Effector memory CD4-positive, alpha-beta T cell (primary cell): ENCODE results near the gene TMED10.

ENCODE experiments used
- DNase-seq, 3 donors: peaks; one replicate each; pipeline ENCODE4 v3.0.0-alpha.2; 2020
- H3K27ac ChIP-seq: 2 replicates; pipeline ENCODE4 v1.7.0; 2013; ENCODE audit warnings: mild to moderate bottlenecking, low read length, moderate library complexity; ENCODE audit not compliant: insufficient read depth, poor library complexity, severe bottlenecking
- H3K27me3 ChIP-seq: replicated peaks from 2 replicates; pipeline ENCODE4 v1.7.0; 2013; ENCODE audit warnings: mild to moderate bottlenecking, low read length; ENCODE audit not compliant: insufficient read depth, control insufficient read depth, poor library complexity, severe bottlenecking
- H3K36me3 ChIP-seq: 2 replicates; pipeline ENCODE4 v1.7.0; 2013; ENCODE audit warnings: mild to moderate bottlenecking, low read length, moderate library complexity; ENCODE audit not compliant: control insufficient read depth, insufficient read depth
- H3K4me1 ChIP-seq: 2 replicates; pipeline ENCODE4 v1.7.0; 2013; ENCODE audit warnings: low read length, mild to moderate bottlenecking; ENCODE audit not compliant: control insufficient read depth, insufficient read depth, poor library complexity, severe bottlenecking
- H3K4me3 ChIP-seq: 2 replicates; pipeline ENCODE4 v1.7.0; 2013; ENCODE audit warnings: low read length, low read depth, mild to moderate bottlenecking; ENCODE audit not compliant: insufficient read depth, poor library complexity, severe bottlenecking
- H3K9me3 ChIP-seq: 2 replicates; pipeline ENCODE4 v1.7.0; 2013; ENCODE audit warnings: mild to moderate bottlenecking, low read length, moderate library complexity; ENCODE audit not compliant: control insufficient read depth

The TMED10 gene

GRCh38 chr14:75213172-75213571 lies 36.8 kb upstream of the TMED10 start:
- Histone ChIP-seq H3K27ac (no peak overlapping the region), H3K9me3 (no peaks in the 10 kb centered on the region), H3K4me3 (no peak overlapping the region), H3K4me1 (peaks cover 13% of the 10 kb centered on the region), H3K27me3 (no peaks in the 10 kb centered on the region), H3K36me3 (no peaks in the 10 kb centered on the region)
- DNase-seq, result no peak

GRCh38 chr14:75208843-75209242 lies 32.4 kb upstream of the TMED10 start:
- Histone ChIP-seq H3K4me3 (no peak overlapping the region), H3K27ac (no peak overlapping the region), H3K4me1 (no peaks in the 10 kb centered on the region), H3K27me3 (no peaks in the 10 kb centered on the region), H3K9me3 (no peaks in the 10 kb centered on the region), H3K36me3 (no peaks in the 10 kb centered on the region)
- DNase-seq, result no peak

DNA sequence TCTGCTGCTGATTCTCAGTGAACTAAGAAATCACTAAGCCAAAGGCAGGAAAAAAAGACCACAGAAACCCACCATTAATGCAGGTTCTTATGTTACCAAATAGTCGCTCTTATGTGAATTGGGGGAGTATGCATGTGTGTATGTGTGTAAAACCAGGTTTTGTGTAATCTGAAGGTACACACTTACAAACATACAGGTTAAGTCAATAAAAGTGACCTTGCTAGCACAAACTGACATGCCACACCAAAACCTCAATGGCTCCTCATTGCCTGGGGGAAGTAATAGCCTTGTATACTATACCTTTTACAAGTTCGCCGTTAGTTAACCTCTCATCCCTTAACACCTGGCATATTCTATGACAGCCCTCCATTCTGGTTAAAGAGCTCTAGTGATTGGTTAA lies 29.8 kb upstream of the TMED10 start:
- H3K4me1 ChIP-seq, result no peaks in the 10 kb centered on the region
- no peak for DNase-seq
- no peaks in the 10 kb centered on the region for H3K9me3 ChIP-seq
- no peaks in the 10 kb centered on the region for H3K36me3 ChIP-seq
- no peaks in the 10 kb centered on the region for H3K27me3 ChIP-seq
- H3K27ac ChIP-seq, result no peak overlapping the region
- H3K4me3 ChIP-seq, result no peak overlapping the region

DNA sequence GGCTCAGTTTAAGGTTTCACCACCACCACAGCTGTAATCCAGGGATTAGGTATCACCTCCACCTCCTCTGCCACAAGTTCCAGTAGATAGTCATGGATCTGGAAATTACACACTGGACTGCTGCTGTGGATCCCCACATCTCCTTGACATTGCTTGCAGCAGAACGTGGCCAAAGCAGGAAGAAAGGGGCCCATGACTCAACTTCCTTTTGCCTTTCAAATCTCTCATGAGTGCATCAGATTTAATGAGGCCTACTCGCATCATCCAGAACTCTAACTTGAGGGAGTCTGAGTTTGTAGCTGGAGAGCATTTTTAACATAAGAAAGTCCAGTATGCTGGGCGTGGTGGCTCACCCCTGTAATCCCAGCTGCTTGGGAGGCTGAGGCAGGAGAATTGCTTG lies 29.2 kb upstream of the TMED10 start:
- Histone ChIP-seq H3K4me3 (no peak overlapping the region), H3K27me3 (no peaks in the 10 kb centered on the region), H3K4me1 (no peaks in the 10 kb centered on the region), H3K27ac (no peak overlapping the region), H3K9me3 (no peaks in the 10 kb centered on the region), H3K36me3 (no peaks in the 10 kb centered on the region)
- no peak for DNase-seq

GRCh38 chr14:75204116-75204515 lies 27.7 kb upstream of the TMED10 start:
- Histone ChIP-seq H3K4me1 (no peaks in the 10 kb centered on the region), H3K36me3 (no peaks in the 10 kb centered on the region), H3K27ac (no peak overlapping the region), H3K27me3 (no peaks in the 10 kb centered on the region), H3K4me3 (no peak overlapping the region), H3K9me3 (no peaks in the 10 kb centered on the region)
- no peak for DNase-seq

GRCh38 chr14:75202657-75203056 lies 26.2 kb upstream of the TMED10 start:
- no peaks in the 10 kb centered on the region for H3K4me1 ChIP-seq
- no peaks in the 10 kb centered on the region for H3K27me3 ChIP-seq
- no peaks in the 10 kb centered on the region for H3K36me3 ChIP-seq
- no peaks in the 10 kb centered on the region for H3K9me3 ChIP-seq
- no peak for DNase-seq
- H3K4me3 ChIP-seq, result no peak overlapping the region
- no peak overlapping the region for H3K27ac ChIP-seq

- H3K4me3 ChIP-seq, result no peak overlapping the region
- no peaks in the 10 kb centered on the region for H3K4me1 ChIP-seq
- H3K27me3 ChIP-seq, result no peaks in the 10 kb centered on the region
- no peak overlapping the region for H3K27ac ChIP-seq
- DNase-seq, result no peak
- H3K9me3 ChIP-seq, result no peaks in the 10 kb centered on the region
- H3K36me3 ChIP-seq, result no peaks in the 10 kb centered on the region
These were observed 24.7 kb upstream of the TMED10 start for GRCh38 chr14:75201087-75201486.

GRCh38 chr14:75200451-75200850 lies 24.0 kb upstream of the TMED10 start:
- no peak for DNase-seq
- Histone ChIP-seq H3K4me1 (no peaks in the 10 kb centered on the region), H3K9me3 (no peaks in the 10 kb centered on the region), H3K27me3 (no peaks in the 10 kb centered on the region), H3K4me3 (no peak overlapping the region), H3K36me3 (no peaks in the 10 kb centered on the region), H3K27ac (no peak overlapping the region)

- Histone ChIP-seq H3K9me3 (no peaks in the 10 kb centered on the region), H3K4me1 (no peaks in the 10 kb centered on the region), H3K27ac (no peak overlapping the region), H3K36me3 (no peaks in the 10 kb centered on the region), H3K27me3 (no peaks in the 10 kb centered on the region), H3K4me3 (no peak overlapping the region)
- no peak for DNase-seq
These were observed 22.0 kb upstream of the TMED10 start for GRCh38 chr14:75198291-75198933.

DNA sequence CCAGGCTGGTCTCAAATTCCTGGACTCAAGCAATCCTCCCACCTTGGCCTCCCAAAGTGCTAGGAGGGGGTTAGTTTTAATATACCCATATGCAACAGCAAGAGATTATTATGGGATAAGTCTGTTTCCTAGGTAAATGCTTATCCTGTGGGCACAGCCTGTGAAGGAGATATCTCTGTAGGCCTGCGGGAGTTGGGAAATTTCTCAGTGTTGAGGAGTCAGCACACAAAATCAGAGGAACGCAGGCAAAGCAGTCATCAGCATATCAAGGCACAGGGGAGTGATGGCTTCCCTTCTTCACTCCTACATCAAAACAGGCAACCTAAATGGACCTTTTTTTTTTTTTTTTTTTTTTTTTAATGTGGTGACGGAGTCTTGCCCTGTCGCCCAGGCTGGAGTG lies 20.9 kb upstream of the TMED10 start:
- no peak overlapping the region for H3K27ac ChIP-seq
- no peaks in the 10 kb centered on the region for H3K4me1 ChIP-seq
- H3K36me3 ChIP-seq, result no peaks in the 10 kb centered on the region
- H3K27me3 ChIP-seq, result no peaks in the 10 kb centered on the region
- no peak overlapping the region for H3K4me3 ChIP-seq
- no peak for DNase-seq
- H3K9me3 ChIP-seq, result no peaks in the 10 kb centered on the region
